ENCODE measurements around the gene RETN.

DNA sequence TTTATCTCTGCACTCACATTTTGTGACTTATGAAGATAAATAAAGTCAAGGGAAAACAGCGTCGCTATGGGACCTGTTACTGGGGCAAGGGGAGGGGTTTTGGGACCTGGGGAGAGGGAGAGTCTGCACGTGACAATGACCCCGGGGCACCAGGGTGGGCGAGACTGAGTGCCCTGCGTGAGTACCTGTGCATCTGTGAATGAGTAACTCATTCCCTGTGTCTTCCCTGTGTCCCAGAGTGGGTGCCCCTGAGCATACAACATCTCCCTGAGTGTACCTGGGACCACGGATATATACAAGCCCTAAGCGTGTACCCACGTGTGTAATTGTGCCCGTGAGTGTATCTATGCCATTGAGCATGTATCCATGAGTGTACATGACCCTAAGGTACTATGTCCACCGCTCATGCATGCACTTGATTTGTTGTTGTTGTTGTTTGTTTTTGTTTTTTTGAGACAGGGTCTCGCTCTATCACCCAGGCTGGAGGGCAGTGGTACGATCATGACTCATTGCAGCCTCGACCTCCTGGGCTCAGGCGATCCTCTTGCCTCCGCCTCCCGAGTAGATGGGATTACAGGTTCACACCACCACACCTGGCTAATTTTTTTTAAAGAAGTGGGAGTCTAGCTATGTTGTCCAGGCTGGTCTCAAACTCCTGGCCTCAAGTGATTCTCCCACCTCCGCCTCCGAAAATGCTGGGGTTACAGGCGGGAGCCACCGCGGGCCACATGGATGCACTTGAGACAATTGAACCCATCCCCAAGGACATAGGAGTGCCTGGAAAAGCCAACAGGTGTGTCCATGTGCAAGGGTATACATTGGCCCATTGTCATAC, 11.1 kb downstream of the RETN start:
- TF ChIP-seq, protein P1, sequence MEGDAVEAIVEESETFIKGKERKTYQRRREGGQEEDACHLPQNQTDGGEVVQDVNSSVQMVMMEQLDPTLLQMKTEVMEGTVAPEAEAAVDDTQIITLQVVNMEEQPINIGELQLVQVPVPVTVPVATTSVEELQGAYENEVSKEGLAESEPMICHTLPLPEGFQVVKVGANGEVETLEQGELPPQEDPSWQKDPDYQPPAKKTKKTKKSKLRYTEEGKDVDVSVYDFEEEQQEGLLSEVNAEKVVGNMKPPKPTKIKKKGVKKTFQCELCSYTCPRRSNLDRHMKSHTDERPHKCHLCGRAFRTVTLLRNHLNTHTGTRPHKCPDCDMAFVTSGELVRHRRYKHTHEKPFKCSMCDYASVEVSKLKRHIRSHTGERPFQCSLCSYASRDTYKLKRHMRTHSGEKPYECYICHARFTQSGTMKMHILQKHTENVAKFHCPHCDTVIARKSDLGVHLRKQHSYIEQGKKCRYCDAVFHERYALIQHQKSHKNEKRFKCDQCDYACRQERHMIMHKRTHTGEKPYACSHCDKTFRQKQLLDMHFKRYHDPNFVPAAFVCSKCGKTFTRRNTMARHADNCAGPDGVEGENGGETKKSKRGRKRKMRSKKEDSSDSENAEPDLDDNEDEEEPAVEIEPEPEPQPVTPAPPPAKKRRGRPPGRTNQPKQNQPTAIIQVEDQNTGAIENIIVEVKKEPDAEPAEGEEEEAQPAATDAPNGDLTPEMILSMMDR (IDR thresholded peaks at IDR 0.05) = no peak
- TF ChIP-seq EP300 (IDR thresholded peaks at IDR 0.05) (no peak), POLR2AphosphoS5 (IDR thresholded peaks at IDR 0.05) (no peak), POLR2A (IDR thresholded peaks at IDR 0.05) (no peak)
